MM.1S (cell line): ENCODE measurements around the gene KCNS1.

Source experiments
- DNase-seq: peaks from one replicate; pipeline ENCODE4 v3.0.0-alpha.2; 2015
- H2AFZ ChIP-seq: fragments of 300-600 bp; sonication (generic); 2 replicates; pipeline ENCODE4 v1.6.0; 2016; ENCODE audit warnings: antibody characterized with exemption, low read length
- H3F3A ChIP-seq: fragments of 300-600 bp; sonication (generic); 2 replicates; pipeline ENCODE4 v1.6.1; 2016; ENCODE audit warnings: mild to moderate bottlenecking, antibody characterized with exemption, low read length, moderate library complexity, mixed read lengths; ENCODE audit not compliant: insufficient read depth
- H3K27ac ChIP-seq: fragments of 300-600 bp; sonication (generic); 2 replicates; pipeline ENCODE4 v1.5.1; 2016; ENCODE audit warnings: mild to moderate bottlenecking, low read length
- H3K27me3 ChIP-seq: fragments of 300-600 bp; sonication (generic); replicated peaks from 2 replicates; pipeline ENCODE4 v1.6.0; 2016; ENCODE audit warnings: low read length; ENCODE audit not compliant: insufficient read depth
- H3K36me3 ChIP-seq: fragments of 300-600 bp; sonication (generic); replicated peaks from 2 replicates; pipeline ENCODE4 v1.6.1; 2016; ENCODE audit warnings: mild to moderate bottlenecking, low read length, mixed read lengths; ENCODE audit not compliant: insufficient read depth
- H3K4me1 ChIP-seq: fragments of 300-600 bp; sonication (generic); 2 replicates; pipeline ENCODE4 v1.6.1; 2016; ENCODE audit warnings: low read length, mixed read lengths
- H3K4me2 ChIP-seq: fragments of 300-600 bp; sonication (generic); 2 replicates; pipeline ENCODE4 v1.6.0; 2016; ENCODE audit warnings: low read depth, low read length
- H3K4me3 ChIP-seq: fragments of 300-600 bp; sonication (generic); 2 replicates; pipeline ENCODE4 v1.5.1; 2016; ENCODE audit warnings: low read length, mixed read lengths
- H3K79me2 ChIP-seq: fragments of 300-600 bp; sonication (generic); 2 replicates; pipeline ENCODE4 v1.6.1; 2016; ENCODE audit warnings: mixed run types, low read length, mixed read lengths
- H3K9ac ChIP-seq: fragments of 300-600 bp; sonication (generic); 2 replicates; pipeline ENCODE4 v1.6.1; 2016; ENCODE audit warnings: low read length, mixed read lengths
- H3K9me2 ChIP-seq: fragments of 300-600 bp; sonication (generic); replicated peaks from 2 replicates; pipeline ENCODE4 v1.6.1; 2016; ENCODE audit warnings: mild to moderate bottlenecking, low read length, mixed read lengths; ENCODE audit not compliant: insufficient read depth
- H3K9me3 ChIP-seq: fragments of 300-600 bp; sonication (generic); replicated peaks from 2 replicates; pipeline ENCODE4 v1.6.1; 2016; ENCODE audit warnings: mild to moderate bottlenecking, low read length, mixed read lengths; ENCODE audit not compliant: insufficient read depth
- H4K20me1 ChIP-seq: fragments of 300-600 bp; sonication (generic); 2 replicates; pipeline ENCODE4 v1.6.1; 2016; ENCODE audit warnings: mild to moderate bottlenecking, low read length, moderate library complexity, mixed read lengths; ENCODE audit not compliant: insufficient read depth
- CTCF ChIP-seq: fragments of 300-600 bp; sonication (generic); IDR thresholded peaks from 2 replicates; pipeline ENCODE4 v1.5.1; 2016; ENCODE audit warnings: antibody characterized with exemption, low read length, mixed read lengths
- EZH2 ChIP-seq: fragments of 300-600 bp; sonication (generic); optimal IDR thresholded peaks from 2 replicates; pipeline ENCODE3; 2017; ENCODE audit warnings: low read depth, mild to moderate bottlenecking, antibody characterized with exemption, low read length, mixed read lengths
- EZH2phosphoT487 ChIP-seq: fragments of 300-600 bp; sonication (generic); IDR thresholded peaks from 2 replicates; pipeline ENCODE4 v1.6.1; 2018; ENCODE audit warnings: antibody characterized with exemption, low read length

The KCNS1 gene

GRCh38 chr20:45077559-45077958 is 23.4 kb downstream of the KCNS1 start:
- DNase-seq, result no peak
- Histone ChIP-seq H3K4me2 (no peak overlapping the region), H3F3A (no peaks in the 10 kb centered on the region), H3K9ac (no peak overlapping the region), H4K20me1 (peaks cover 5% of the 10 kb centered on the region; the same call in 1 of the 2 replicates), H3K27ac (no peak overlapping the region), H3K27me3 (no peaks in the 10 kb centered on the region), H3K36me3 (peaks cover 18% of the 10 kb centered on the region; the same call in 1 of the 2 replicates), H3K79me2 (peaks cover 14% of the 10 kb centered on the region), H3K9me3 (no peaks in the 10 kb centered on the region), H3K9me2 (no peaks in the 10 kb centered on the region), H3K4me3 (no peak overlapping the region), H2AFZ (no peak overlapping the region), H3K4me1 (no peaks in the 10 kb centered on the region)
- TF ChIP-seq CTCF (no peak), EZH2phosphoT487 (no peak), EZH2 (no peak)

GRCh38 chr20:45073221-45073620 is 27.7 kb downstream of the KCNS1 start:
- Histone ChIP-seq H3K27ac (no peak overlapping the region), H3K79me2 (peaks cover 50% of the 10 kb centered on the region), H4K20me1 (no peaks in the 10 kb centered on the region), H3K4me3 (no peak overlapping the region), H3K9me3 (no peaks in the 10 kb centered on the region), H3K36me3 (peaks cover 21% of the 10 kb centered on the region; the same call in 1 of the 2 replicates), H2AFZ (no peak overlapping the region), H3F3A (no peaks in the 10 kb centered on the region), H3K4me1 (no peaks in the 10 kb centered on the region), H3K9ac (no peak overlapping the region), H3K9me2 (no peaks in the 10 kb centered on the region), H3K4me2 (no peak overlapping the region), H3K27me3 (no peaks in the 10 kb centered on the region)
- no peak for DNase-seq
- TF ChIP-seq EZH2phosphoT487, result no peak
- TF ChIP-seq EZH2, result no peak
- no peak for TF ChIP-seq CTCF

GRCh38 chr20:45072066-45072465 is 28.9 kb downstream of the KCNS1 start:
- TF ChIP-seq EZH2phosphoT487, result no peak
- no peak for TF ChIP-seq EZH2
- no peak for TF ChIP-seq CTCF
- no peak overlapping the region for H2AFZ ChIP-seq
- no peaks in the 10 kb centered on the region for H3F3A ChIP-seq
- peaks cover 25% of the 10 kb centered on the region for H3K36me3 ChIP-seq
- no peak for DNase-seq
- no peaks in the 10 kb centered on the region for H3K9me3 ChIP-seq
- H3K4me3 ChIP-seq, result no peak overlapping the region
- H3K27ac ChIP-seq, result no peak overlapping the region
- H3K9me2 ChIP-seq, result no peaks in the 10 kb centered on the region
- no peaks in the 10 kb centered on the region for H3K4me1 ChIP-seq
- peaks cover 62% of the 10 kb centered on the region for H3K79me2 ChIP-seq
- H4K20me1 ChIP-seq, result no peaks in the 10 kb centered on the region
- H3K27me3 ChIP-seq, result no peaks in the 10 kb centered on the region
- H3K9ac ChIP-seq, result no peak overlapping the region
- no peak overlapping the region for H3K4me2 ChIP-seq
